ENCODE measurements around the gene CALCR.
A peak's percentile ranks its signal among the peaks of the same experiment; 100 is the strongest.

CALCR gene

DNA sequence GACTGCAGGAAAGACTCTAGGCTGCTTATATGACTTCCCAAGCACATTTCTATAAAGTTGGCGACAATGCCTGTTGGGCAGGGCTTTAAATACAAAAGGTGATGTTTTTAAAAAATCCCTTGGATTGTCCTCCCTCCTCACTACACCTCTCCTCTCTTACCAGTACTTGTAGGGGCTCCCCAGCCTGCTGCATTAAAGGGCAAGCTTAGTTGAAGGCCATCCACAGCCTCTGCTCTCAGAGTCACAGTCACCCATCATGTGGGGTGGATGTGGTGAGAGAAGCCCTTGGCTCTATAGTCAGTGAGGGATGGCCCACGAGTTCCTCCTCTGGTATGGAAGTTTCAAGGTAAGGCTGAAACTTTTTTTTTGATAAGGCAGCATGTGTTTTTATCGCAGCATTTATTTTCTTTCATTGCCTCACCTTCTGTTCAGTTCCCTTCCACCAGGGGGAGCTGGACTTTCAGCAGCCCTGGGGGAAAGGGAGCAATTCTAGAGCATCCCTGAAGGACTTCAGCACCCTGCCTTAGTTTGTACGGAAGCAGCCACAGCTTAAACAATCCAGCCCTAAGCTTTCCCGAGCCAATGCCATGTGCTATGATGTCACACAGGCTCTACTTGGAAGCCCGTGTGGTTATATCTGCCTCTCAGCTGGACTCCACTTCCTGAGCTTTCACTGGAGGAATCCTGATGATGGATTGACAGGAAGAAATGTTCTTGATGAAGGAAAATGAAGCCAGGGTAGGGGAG is 131.9 kb downstream of the CALCR start:
- DNase-seq = peak in 3 of 5 donors; percentile 5 to 19 (median 6)

DNA sequence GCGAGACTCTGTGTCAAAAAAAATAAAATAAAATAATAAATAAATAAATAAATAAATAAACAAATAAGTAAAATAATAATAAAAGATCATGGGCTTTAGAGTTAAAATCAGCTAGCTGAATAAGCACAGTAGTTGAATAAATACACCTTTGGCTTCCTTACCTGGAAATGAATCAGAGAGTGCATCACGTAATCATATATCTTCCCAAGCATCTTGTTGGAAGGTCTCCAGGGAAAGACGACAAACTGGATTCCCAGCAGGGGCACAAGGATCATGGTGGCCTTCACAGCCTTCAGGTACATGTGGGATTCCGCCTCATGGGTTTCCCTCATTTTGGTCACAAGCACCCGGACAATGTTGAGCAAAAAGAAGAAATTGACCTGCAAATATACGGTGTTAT is 138.7 kb downstream of the CALCR start:
- no peak for DNase-seq

DNA sequence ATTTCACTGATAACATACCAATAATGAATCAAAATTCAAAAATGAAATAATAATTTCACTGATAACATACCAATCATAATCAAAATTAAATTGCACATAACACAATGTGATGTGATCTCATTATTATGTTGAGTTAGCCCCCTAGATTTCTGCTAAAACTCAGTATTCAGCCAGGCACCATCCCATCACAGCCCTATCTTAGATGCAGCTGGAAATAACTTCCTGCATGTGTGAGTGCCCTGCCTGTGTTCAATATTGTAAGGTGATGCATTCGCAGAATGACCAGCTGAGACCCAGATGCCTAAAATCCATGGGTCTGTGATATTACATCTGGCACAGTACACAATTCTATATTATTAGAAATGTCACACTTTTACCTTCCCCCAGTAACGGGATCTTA is 142.4 kb downstream of the CALCR start:
- no peak for DNase-seq

DNA sequence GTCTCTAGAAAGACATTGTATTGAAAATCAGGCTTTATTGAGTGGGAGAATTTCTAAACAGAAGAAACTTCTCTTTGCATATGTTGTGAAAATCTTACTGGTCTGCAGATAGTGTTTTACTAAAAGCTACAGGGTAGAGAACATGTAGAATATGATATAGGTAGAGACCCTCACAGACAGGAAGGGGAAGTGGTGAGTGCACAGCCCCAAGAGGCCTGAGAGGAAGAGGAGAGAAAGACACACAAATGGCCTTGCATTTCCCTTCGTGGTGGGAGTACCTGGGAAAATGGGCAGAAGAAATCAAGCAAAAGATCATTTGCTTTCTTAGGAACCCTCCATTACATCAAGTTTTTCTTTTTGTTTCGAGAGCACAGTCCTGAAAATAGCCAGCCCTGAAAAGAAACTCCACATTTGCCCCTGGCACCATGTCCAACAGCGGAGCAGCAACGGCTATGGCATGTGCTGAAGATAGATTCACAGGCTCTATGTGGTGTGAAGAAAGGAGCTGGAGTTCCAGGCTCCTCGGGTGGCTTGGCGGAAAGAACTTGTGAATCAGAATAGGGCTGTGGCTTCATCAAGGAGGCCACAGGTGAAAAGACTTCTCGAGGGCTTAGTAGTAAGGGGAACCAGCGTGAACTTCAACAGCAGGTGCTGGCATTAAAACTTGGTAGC is 143.5 kb downstream of the CALCR start:
- no peak for DNase-seq

- DNase-seq = no peak
These were observed 145.0 kb downstream of the CALCR start for GRCh38 chr7:93429563-93429962.

GRCh38 chr7:93427107-93427506 is 147.4 kb downstream of the CALCR start:
- DNase-seq = no peak

DNA sequence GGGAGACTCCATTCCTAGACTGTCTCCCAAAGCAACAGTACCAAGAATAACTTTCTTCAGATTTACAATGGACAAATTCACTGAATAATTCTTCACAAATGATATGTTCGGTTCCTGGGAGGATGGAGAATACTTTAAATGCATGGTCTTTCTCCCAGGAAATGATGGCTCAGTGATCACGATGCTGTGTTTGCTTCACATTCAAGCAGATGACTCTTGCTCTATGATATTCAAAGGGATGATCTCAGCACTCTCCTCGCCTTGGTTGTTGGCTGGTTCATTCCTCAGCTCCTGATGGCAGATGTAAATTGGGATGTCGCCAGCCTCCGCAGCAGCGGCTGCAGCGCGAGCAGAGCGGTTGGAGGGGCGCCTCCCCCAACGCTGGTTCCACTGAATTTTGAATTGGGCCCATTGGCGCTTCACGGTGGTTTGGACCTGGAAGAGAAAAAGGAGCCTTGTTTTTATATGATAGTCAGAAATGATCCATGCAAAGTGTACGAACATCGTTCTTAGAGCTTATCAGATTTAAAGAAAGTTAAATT is 148.3 kb downstream of the CALCR start:
- no peak for DNase-seq

- no peak for DNase-seq
These were observed 159.9 kb downstream of the CALCR start for GRCh38 chr7:93414574-93414973.

GRCh38 chr7:93409324-93409723 is 165.2 kb downstream of the CALCR start:
- no peak for DNase-seq

DNA sequence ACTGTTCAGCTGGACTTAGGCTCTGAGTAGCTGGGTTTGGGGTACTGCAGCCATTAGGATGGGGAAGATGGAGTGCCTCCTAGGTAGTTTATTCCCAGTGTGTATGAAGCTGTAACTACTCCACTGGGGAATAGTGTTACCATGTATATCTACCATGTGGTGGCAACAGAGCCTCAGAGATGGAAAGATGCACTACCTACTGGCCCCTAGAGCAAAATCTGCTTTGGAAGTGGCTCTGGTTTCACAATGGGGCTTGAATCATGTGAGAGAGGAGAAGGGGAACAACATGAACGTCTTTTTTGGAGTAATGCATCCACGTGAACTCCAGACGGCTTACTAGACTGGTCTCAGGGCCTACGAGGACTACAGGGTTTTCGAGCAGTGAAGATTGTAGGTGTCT is 167.3 kb downstream of the CALCR start:
- no peak for DNase-seq

GRCh38 chr7:93402944-93403343 is 171.6 kb downstream of the CALCR start:
- no peak for DNase-seq

DNA sequence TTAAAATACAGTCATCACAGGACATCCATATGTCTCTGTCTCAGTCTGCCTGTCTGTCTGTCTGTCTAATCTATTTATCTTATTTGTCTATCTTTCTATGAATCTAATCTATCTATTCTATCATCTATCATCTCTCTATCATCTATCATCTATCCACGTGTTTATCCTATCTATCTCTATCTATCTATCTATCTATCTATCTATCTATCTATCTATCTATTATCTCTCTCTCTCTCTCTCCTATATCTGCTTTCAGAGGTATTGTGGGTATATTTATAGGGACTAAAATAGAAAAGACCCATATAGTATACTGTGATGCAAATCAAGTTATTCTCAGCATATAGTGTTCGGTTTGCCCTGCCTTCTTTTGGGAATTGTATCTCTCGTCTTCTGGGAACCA is 174.9 kb downstream of the CALCR start:
- no peak for DNase-seq

DNA sequence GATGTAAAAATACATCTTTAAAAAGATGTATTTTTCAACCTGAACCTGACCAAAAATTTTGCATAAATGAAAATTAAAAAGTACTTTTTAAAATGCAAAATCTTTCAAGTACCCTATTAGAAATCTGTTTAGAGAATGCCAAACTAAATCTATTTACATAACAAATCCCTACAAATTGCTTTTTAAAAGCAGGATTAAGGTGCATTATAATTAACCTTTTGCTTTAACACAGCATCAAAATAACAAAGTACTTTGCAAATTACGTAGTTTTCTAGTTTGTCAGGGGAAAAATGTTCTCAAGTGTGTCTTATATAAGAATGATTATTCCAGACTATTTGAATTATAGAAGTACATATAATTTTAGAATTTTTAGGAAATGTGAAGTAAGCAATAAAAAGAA is 181.5 kb downstream of the CALCR start:
- no peak for DNase-seq

- no peak for DNase-seq
These were observed 183.9 kb downstream of the CALCR start for GRCh38 chr7:93390660-93391059.

DNA sequence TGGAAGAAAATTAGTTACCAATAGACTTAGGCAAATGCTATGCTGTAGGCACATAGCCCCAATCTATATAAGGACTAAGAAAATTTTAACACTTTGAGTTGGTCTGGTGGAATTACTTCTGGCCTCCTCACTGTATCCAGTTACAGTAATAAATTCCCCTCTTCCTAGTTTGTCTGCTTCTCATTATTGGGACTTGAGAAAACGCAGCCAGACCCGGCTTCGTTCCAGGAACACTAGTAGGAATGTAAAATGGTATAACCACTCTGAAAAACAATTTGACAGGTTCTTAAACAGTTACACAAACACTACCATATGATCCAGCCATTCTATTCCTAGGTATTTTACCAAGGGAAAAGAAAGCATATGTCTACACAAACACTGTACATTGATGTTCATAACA is 192.2 kb downstream of the CALCR start:
- DNase-seq = no peak

- no peak for DNase-seq
These were observed 196.3 kb downstream of the CALCR start for GRCh38 chr7:93378131-93378760.

DNA sequence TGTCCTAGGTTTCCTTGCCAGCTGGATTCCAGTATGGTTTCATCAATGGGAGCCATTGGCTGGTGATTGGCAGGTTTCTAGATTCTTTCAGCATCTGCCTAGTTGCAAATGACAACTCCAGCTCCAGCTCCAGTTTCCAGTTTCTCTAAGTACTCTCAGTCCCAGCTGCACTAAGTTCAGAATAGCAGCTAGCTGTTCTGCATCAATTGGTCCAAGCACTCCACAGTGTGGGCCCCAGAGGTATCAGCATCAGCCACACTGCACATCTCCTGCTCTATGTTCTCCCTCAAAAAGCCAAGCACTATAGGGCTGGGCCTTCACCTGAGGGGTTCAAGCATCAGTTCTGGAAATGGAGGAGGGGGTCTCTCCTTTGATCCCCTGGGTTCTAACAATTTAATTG is 198.9 kb downstream of the CALCR start:
- DNase-seq = no peak
